GM18498 (cell line): ENCODE measurements around the gene PHKB.

Experiments
- ATAC-seq: cut with Tn5 transposase; IDR thresholded peaks from one replicate; pipeline ENCODE4 v1.9.1; 2021; ENCODE audit warnings: mild to moderate bottlenecking, moderate library complexity; ENCODE audit not compliant: unreplicated experiment

PHKB gene

GRCh38 chr16:47565454-47565853, 104.3 kb downstream of the PHKB start:
- ATAC-seq = no peak

- ATAC-seq = no peak
These were observed 106.2 kb downstream of the PHKB start for GRCh38 chr16:47567321-47567720.

DNA sequence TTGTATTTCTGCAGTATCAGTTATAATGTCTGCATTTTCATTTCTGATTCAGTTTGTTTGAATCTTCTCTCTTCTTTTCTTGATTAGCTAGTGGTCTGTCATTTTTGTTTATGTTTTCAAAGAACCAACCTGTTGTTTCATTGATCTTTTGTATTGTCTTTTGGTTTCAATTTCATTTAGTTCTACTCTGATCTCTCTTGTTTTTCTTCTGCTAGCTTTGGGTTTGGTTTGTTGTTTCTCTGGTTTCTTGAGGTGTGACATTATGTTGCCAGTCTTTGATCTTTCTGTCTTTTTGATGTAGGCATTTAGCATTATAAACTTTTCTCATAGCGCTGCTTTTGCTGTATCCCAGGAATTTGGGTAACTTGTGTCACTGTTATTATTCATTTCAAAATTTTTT, 107.2 kb downstream of the PHKB start:
- peak; percentile 38 for ATAC-seq

- ATAC-seq = no peak
These were observed 109.9 kb downstream of the PHKB start for GRCh38 chr16:47571049-47571448.

GRCh38 chr16:47571711-47572110, 110.6 kb downstream of the PHKB start:
- ATAC-seq = no peak

DNA sequence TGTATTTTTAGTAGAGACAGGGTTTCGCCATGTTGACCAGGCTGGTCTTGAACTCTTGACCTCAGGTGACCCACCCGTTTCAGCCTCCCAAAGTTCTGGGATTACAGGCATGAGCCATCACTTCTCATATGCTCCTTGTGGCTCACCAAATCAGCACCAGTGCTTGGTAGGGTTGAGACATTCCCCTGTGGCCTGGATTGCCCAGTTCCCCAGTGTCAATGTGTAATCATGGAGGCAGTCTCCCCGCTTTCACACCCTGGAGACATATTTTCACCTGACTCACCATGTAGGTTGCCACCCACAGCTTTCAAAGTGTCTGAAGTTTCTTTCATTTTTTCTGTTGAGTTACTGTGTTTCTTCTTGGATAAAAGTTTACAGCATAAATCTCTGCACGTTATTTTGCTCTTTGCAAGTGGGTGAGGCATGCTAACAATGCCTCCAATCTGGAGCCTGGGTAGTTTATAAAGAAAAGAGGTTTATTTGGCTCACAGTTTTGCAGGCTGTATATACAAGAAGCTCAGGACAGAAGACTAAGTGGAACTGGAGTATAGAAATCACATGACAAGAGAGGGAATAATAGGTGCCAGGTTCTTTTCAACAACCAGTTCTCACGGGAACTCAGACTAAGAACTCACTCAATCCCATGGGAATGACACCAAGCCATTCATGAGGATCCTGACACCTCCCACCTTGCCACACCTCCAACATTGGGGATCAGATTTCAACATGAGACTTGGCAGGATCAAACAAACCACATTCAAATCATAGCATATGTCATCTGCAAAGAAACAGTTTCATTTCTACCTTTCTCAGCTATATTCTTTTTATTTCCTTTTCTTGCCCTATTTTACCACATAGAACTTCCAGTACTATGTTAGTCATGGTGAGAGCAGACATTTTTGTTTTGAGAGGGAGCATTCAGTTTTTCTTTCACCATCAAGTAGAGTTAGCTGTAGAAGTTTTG, 113.2 kb downstream of the PHKB start:
- ATAC-seq = no peak

GRCh38 chr16:47577029-47577428, 115.9 kb downstream of the PHKB start:
- no peak for ATAC-seq

GRCh38 chr16:47578033-47578432, 116.9 kb downstream of the PHKB start:
- ATAC-seq = no peak

DNA sequence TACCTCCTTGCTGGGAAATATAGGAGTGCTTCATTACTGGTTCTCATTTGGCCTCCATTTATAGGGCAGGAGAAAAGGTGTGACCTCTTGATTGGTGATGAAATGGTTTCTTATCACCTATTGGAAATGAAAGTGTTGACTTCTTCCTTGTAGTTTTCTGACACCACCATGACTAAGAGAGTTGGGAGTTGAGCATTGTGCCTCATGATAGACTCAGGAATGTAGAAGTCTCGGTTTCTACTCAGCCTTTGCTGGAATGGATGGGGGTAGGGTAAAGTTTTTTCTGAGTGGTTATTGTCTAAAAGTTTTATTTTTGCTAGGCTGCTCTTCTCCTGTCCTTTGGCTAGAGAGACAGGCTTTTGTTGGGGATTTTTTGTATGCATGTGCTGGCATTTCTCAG, 117.4 kb downstream of the PHKB start:
- ATAC-seq = no peak

DNA sequence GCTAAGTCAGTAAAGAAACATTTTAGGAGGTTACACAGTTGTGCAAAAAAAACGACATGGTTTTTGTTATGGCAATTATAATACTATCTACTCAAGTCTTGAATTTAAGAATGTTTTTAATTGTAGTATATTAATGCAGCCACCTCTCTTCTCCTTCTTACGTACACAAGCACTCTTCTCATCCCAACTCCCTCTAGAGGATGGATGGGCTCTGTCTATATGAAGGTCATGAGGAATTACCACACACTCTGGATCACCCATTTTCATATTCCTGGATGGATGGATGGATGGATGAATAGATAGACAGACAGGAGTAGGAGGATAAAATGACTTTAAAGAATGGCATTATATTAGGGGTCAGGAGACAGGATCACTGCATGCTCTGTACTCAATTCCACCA, 120.0 kb downstream of the PHKB start:
- no peak for ATAC-seq

- no peak for ATAC-seq
These were observed 123.5 kb downstream of the PHKB start for GRCh38 chr16:47584464-47585225.

GRCh38 chr16:47586121-47586520, 125.0 kb downstream of the PHKB start:
- ATAC-seq = no peak

- no peak for ATAC-seq
These were observed 129.3 kb downstream of the PHKB start for GRCh38 chr16:47590472-47590871.

- no peak for ATAC-seq
These were observed 131.1 kb downstream of the PHKB start for GRCh38 chr16:47592232-47592631.

- peak; percentile 82 for ATAC-seq
These were observed 138.4 kb downstream of the PHKB start for GRCh38 chr16:47599512-47599911.

DNA sequence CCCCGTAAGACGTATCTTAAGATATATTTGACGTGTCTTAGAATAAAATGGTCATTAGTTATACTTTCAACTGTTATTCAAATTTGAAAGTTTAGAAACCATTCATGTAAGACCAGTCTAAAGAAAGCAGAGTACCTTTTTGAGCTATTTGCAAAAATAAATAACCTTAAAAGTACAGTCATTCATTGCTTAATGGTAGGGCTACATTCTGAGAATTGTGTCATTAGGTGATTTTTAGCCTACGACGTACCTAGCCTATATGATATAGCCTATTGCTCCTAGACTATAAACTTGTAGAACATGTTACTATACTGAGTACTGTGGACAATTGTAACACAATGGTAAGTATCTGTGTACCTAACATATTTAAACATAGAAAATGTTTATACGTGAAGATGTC, 139.2 kb downstream of the PHKB start:
- ATAC-seq = no peak

- no peak for ATAC-seq
These were observed 143.2 kb downstream of the PHKB start for GRCh38 chr16:47604306-47604705.

DNA sequence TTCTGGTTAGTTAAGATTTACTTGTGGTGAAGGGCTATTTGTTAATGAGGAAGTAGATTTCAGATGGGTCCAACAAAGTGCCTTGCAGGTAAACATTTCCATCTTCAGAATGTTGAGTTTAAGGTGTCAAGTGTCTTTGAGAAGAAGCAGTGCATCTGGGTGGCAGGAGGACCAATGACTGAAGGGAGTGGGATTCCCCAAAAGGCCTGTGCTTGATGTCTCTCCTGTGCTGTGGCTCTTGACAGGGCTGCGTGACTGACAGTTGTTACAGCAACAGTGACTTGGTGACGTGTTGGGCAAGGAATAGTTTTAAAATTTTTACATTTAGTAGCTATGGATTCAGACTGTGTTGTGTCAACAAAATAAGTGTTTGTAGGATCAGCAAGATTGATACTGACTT, 149.9 kb downstream of the PHKB start:
- no peak for ATAC-seq

- ATAC-seq = no peak
These were observed 150.8 kb downstream of the PHKB start for GRCh38 chr16:47611848-47612493.

DNA sequence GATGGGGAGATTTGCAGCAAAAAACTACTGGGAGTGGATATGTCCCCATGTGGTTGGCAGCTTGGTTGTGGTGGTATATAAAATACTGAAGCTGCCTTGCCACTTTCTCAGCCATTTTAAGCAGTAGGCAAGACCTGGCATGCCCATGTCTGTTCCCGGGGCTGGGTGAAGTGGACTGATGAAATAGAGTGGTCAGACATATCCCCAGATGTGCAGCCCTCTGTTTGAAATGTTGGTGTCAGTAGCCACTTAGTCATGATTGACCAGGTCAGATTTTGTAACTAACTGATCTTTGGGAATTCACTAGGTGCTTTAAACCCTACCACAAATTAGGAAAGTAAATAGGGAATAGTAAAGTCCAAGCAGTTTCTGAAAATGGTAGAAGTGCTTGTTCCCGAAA, 151.6 kb downstream of the PHKB start:
- ATAC-seq = no peak

DNA sequence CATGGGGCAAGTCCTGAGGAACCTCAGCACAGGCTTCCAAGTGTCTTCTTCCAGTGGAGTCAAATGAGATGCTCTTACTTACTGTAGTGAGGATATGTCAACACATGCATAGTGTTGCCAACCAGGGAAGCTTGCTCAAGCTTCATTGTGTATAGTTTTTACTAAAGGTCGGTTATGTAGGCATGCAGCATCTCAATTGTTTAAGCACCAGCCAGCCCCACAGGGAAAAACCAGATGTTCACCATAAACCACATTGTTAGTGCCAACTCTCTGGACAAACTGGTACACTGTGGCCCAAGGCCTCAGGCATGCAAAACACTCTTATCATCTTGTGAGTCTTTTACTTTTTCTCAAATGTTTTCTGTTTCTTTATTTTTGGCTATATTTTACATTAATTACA, 152.1 kb downstream of the PHKB start:
- no peak for ATAC-seq

DNA sequence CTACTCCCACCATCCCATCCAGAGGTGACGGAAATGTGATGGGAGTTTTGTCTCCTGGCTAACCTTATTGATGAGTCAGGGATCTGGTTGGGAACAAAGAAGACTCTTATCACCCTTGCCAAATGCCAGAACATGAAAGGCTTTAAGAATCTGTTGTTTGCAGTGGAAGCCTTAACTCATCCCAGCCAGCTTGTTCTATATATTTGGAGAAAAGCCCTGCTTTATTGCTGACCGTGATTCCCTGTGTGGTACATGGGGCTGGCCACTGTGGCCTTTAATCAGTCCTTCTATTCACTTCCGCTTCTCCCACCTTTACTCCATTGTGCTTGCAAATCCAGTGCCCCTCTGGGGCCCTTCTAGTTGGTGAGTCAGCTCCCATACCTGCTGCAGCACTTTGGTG, 156.6 kb downstream of the PHKB start:
- ATAC-seq = no peak
